NCI-H2081 treated with DMSO at 0.1 percent for 48 hours (cell line): ENCODE results near the gene USH1C.
A peak's percentile ranks its signal among the peaks of the same experiment; 100 is the strongest.

Experiments
- DNase-seq: peaks from one replicate; lab custom pipeline; 2025; lab: John Stamatoyannopoulos, UW

USH1C gene

DNA sequence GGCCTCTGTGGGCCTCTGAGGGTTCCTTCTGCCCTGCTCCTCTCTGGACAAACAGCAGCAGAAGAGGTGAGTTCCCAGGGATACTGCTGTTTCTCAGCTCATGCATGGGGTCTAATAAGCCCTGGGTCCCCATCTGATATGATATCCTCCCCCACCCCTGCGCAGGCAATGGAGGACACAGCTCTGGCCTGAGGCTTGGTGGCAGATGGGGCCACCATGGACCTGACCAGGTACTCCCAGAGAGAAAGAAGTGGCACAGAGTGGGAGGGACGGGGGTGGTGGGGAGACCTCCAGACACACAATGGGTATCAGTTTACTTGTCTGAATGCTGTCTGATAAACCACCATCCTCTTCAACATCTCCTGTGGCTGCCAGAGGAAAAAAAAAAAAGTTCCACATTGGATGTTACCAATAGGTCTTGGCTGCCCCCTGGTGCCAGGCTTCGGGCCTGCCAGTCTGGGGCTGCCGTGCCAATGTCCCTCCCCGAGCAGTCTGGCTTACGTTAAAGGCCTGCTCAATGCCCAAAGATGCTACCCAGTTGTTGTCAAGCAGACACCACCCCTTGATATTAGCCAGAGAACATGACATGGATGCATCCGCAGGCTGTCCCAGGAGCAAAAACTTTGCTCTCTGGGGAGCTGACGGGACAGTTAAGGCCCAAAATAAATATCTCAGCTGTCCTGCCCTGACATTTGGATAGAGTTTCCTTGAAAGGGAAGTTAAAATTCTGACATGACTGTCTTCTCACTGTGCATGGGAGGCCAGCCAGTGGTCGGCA, 39.7 kb downstream of the USH1C start:
- peak; percentile 11 for DNase-seq

DNA sequence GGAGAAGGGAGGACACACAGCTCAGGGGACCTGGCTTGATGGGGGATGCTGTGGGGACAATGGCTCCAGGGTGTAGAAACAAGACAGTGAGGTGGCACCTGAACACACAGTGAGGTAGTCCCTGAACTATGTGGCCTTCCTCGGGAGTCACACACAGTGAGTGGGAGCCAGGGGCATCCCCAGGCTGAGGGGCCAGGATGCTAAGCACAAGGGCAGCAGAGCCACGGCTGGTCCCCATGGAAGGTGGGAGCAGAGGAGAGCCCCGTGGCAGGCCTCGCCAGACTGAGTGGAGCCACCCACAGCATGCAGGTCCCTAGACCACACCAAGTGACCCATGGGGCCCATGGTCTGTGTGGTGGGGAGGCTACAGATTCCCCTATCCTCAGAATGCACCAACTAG, 41.6 kb downstream of the USH1C start:
- DNase-seq, result no peak

GRCh38 chr11:17500673-17501072, 43.5 kb downstream of the USH1C start:
- DNase-seq, result no peak

- no peak for DNase-seq
These were observed 45.7 kb downstream of the USH1C start for GRCh38 chr11:17498475-17498874.

DNA sequence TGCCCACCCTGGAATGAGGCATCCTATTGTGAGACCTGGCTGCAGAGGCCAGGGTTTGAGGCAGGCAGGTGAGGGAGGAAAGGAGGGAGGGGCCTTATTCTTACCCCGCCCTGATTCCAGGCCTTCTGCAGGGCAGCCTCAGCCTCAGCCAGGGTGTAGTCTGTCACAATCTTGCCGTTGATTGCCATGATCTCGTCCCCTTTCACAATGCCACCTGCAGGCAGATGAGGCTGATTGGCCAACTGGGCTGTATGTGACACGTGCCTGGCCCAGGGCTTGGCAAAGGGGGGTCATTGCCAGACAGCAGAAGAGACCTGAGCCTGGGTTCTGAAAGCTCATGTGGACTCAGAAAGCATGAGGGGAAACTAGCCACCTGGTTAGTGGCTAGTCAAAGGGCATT, 46.2 kb downstream of the USH1C start:
- DNase-seq, result peak; percentile 2

DNA sequence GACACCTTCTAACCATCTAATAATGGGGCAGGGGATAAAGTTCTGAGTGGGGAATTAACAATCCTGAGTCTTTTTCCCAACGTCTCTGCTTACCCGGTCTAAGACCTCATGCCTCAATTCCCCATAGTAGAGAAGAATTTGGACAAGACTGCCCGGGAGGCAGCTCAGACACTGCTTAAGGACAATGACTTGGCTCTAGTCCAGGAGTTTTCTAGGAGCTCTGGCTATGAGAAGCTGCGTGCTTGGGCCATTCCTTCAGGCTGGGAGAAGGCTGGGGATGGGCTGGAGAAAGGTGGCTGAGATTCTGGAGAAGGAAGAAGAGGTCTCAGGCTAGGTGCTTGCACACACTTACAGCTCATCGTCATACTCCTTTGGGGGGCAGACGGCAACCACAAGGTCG, 47.8 kb downstream of the USH1C start:
- no peak for DNase-seq

DNA sequence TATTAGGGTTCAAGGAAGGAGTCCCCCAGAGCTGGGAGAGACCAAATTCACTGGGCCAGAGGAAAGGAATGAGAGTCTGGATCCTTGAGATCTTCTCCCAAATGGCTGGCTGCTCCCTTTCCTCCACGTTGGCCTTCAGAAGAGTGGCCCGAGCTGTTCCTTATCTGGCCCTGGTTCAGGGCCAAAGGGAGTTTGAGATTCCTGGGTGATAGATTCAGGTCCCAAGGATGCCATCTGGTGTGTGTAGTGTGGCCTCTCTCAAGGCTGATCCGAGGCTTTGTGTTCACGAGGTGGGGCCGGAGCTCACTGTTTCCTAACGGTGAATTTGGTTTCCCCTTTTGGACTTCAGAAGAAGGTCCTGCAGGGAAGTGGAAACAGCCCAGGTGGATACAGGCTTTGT, 50.2 kb downstream of the USH1C start:
- no peak for DNase-seq

- DNase-seq, result no peak
These were observed 53.3 kb downstream of the USH1C start for GRCh38 chr11:17490938-17491337.

DNA sequence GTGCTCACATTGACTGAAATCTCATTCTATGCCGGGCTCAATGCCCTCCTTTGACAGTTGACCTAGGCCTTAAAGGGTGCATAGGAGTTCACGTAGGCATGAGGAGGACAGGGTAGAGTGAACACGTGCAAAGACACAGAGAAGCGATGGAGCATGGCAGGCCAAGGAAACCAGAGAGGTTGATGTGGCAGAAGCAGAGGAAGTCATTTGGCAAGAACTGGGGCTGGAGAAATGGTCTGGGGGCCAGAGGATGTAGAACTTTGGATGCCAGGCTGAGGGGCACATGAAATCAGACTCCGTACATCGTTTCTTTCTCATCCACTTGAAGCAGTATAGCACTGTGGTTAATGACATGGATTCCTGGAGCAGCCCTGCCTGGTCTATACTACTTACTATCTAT, 54.0 kb downstream of the USH1C start:
- no peak for DNase-seq

GRCh38 chr11:17489751-17490150, 54.5 kb downstream of the USH1C start:
- DNase-seq, result no peak

GRCh38 chr11:17488563-17488962, 55.7 kb downstream of the USH1C start:
- DNase-seq, result no peak

DNA sequence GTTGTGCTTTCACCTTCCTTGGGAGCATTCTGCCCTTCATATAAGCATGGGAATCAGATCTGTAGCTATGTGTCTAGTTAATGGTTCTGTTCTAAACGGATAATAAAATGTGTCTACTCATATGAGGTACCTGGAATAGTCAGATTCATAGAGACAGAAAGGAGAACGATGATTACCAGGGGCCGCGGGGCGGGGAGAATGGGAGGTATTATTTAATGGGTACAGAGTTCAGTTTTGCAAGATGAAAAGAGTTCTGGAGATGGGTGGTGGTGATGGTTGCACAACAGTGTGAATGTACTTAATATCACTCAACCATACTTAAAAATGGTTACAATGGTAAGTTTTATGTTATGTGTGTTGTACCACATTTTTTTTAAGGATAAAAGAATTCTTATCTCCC, 57.6 kb downstream of the USH1C start:
- DNase-seq, result no peak

- DNase-seq, result no peak
These were observed 60.7 kb downstream of the USH1C start for GRCh38 chr11:17483505-17483904.

GRCh38 chr11:17481905-17482304, 62.3 kb downstream of the USH1C start:
- no peak for DNase-seq

DNA sequence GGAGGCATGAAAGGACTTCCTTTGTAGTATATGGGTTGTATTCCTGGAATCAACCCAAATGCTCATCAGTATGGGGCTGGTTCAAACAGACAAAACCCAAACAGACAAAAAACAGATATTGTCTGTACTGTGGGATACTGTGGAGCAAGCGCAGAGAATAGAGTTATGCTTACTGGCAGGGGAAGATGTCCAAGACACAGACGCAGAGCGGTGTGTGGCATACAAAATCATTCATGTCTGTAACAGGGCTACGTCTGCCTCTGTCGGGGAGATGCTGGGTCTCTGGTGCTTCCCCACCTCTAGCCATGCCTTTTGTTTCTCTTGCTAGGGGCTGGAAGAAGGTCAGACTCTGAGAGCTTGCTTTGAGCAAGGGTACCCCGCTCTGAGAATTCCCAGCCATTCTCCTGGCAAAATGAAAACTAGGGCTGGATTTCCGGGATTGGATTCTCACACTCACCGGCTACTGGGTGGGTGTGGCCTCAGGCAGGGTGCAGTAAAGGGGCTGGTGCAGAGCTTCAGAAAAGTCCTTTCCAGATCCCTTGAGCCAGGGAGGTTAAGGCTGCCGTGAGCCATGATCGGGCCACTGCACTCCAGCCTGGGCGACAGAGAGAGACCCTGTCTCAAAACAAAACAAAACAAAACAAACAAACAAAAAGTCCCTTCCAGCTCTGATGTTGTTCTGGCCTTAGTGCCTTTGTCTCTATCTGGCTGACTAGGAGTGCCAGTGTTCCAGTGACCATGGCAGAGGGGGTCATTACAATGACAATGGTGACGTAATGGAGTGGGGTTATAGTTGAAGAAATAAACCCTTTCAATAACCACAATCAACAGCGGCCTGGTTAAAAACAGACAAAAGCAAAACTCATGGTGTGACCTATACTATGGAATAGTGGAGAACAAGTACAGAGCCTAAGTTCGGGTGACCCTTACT, 64.7 kb downstream of the USH1C start:
- DNase-seq, result peak; percentile 1

- DNase-seq, result no peak
These were observed 66.1 kb downstream of the USH1C start for GRCh38 chr11:17478070-17478469.

DNA sequence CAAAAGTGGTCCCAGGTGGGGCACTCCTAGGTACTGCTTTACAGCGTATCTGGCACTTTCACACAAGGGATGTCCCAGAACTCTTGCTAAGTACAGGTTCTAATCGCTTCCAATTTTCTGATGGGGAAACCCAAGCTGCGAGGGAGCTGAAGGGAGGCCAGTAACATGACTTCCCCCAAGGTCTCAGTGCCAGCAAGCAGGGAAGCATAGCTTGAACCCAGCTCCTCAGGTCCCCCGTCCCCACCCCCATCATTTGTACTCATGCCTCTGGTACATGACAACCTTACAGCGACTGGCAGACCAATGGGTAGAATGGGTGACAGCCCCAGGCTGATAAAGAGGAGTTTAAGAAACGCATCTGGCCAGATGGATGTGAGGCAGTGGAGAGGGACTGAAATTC, 66.9 kb downstream of the USH1C start:
- no peak for DNase-seq

DNA sequence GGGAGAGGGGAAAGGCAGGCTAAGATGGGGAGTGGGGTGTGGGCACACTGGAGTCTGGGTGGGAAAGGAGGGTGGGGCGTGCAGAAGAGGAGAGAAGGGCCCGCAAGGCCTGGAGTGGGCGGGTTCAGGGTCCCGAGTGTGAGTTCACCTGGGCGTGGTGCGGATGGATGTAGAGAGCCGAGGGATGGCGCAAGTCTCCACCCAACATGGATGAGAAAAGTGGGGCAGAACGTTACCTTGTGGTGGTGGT, 67.2 kb downstream of the USH1C start:
- DNase-seq, result no peak

- no peak for DNase-seq
These were observed 67.7 kb downstream of the USH1C start, which contains the start of gene ABCC8 for GRCh38 chr11:17476317-17477083. Gene ABCC8, minus strand, starts transcription at chr11:17476845. Its CDS starts 69 bp downstream, at chr11:17476776.

DNA sequence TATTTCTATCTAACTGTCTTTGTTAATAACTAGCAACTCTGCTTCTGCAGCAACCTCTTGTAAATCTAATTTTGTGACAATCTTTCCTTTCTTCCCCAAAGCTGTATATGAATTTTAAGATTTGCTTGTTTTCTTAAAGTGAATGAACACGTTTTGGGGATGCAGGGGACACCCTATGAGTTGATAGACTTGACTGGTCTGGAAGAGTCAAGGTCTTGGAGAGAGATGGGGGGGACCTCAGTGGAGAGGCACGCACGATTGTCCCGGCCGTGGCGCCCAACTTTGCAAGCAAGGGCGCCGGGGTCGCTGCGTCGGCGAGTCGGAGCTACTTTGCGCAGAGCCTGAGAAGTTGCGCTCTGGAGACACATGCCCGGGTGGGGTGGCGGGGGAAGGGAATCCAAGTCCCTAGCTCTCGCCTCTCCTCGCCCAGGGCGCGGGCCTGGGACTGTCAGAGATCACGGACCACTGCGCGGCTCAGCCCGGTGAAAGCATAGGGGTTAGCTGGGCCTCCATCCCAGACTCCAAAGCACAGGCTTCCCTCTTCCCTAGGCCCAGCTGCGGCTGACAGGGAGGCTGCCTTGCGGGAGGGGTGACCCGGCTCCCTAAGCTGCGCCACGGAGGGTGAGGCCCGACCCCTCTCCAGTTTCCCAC, 68.4 kb downstream of the USH1C start:
- DNase-seq, result no peak

- no peak for DNase-seq
These were observed 71.0 kb downstream of the USH1C start for GRCh38 chr11:17473071-17473744.

- no peak for DNase-seq
These were observed 71.7 kb downstream of the USH1C start for GRCh38 chr11:17472467-17472866.
